ENCODE measurements around the gene SPDEF.

Gene SPDEF

DNA sequence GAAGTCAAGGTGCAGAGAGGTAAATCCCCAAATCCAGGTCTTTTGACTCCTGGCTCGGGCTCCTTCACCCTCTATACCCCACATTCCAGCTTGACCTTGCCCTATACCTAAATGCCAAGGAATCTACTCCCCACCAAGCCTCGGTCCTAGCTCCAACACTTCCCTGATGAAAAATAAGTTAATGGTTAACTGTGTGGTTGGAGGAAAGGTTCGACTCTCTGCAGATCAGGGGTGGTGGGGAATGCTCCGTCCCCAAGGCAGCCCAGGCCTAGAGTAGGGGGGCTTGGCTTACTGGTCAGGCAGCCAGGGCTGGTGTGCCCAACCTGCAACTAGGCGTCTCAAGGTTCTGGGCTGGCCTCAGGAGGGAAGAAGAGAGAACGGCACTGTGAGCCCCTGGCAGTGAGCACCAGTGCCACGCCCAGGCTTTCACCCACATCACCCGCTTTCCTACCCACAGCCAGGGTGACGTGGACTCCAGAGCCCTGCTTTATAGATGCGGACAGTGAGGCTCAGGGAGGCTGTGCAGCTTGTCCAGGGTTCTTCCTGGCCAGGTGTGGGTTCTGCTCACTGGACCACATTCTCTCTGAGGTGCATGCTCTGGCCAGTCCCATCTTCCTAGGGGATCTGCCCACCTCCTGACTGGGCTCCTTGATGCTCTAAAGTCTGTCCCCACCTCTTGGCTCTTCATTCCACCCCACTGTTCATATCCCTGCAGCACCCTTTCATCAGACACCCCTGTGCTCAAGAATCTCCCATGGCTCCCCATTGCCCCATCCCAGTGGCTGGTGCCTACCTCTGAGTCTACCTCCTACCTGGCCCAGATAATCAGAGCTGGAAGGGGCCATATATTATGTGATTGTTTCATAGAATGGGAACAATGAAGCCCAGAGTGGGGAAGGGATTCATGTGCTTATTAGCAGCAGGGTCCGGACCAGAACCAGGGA lies 8.2 kb downstream of the SPDEF start:
- TF ChIP-seq, protein P1, sequence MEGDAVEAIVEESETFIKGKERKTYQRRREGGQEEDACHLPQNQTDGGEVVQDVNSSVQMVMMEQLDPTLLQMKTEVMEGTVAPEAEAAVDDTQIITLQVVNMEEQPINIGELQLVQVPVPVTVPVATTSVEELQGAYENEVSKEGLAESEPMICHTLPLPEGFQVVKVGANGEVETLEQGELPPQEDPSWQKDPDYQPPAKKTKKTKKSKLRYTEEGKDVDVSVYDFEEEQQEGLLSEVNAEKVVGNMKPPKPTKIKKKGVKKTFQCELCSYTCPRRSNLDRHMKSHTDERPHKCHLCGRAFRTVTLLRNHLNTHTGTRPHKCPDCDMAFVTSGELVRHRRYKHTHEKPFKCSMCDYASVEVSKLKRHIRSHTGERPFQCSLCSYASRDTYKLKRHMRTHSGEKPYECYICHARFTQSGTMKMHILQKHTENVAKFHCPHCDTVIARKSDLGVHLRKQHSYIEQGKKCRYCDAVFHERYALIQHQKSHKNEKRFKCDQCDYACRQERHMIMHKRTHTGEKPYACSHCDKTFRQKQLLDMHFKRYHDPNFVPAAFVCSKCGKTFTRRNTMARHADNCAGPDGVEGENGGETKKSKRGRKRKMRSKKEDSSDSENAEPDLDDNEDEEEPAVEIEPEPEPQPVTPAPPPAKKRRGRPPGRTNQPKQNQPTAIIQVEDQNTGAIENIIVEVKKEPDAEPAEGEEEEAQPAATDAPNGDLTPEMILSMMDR (IDR thresholded peaks at IDR 0.05), result no peak

- TF ChIP-seq, protein P1 (IDR thresholded peaks at IDR 0.05), result no peak
Measured at GRCh38 chr6:34546551-34547321, 9.4 kb downstream of the SPDEF start.

DNA sequence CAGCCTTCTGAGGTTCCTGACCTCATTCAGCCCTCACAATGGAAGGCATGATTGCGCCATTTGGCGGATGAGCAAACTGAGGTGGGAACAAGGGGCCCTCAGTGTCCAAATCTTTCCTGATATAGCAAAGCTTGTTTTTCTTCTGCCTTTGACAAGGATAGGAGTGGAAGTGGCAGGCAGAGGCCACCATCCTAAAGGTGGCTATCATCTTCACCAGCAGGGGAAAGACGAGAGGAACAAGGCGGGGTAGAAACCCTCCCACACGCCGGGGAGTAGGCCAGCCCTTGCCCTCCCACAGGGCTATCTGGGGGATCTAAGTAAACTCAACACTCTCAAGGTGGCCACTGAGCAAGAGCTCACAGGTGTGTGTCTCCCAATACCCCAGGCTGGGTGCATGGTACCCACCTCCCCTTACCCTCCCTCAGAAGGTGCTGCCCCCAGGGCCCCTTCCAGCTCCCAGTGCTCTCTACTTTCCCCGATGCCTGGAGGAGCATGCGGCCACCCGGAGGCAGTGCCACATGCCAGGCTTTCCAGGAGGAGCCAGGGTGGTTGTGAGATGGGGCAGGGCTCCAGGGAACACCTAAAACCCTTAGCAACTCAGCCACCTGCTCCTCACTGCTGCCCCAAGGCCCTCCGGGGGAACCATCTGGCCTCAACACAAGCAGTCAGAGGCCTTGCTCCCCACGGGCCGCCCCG lies 11.2 kb downstream of the SPDEF start:
- TF ChIP-seq, protein P1 (IDR thresholded peaks at IDR 0.05), result no peak

DNA sequence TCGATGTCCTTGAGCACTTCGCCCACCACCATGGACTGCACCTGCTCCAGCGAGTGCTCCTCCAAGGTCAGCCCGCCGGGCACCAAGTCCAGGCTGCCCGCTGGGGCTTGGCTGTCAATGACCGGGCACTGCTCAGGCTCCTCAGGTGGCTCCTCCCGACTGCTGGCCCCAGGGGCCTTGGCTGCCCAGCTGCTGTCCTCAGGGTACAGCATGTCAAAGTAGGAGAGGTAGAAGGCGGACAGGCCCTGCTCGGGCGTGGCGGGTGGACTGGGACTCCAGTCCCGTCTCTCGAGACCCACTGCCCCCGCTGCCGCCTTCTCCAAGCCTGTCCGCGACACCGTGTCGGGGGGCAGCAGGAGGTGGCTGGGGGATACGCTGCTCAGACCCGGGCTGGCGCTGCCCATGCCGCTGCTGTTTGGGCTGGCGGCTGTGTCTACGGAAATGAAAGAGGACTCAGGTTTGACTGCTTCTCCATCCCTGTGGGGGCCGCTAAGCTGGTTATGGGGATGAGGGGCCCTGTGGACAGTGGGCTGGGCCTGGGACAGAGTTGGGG lies 12.0 kb downstream of the SPDEF start:
- TF ChIP-seq, protein P1 (IDR thresholded peaks at IDR 0.05), result no peak

DNA sequence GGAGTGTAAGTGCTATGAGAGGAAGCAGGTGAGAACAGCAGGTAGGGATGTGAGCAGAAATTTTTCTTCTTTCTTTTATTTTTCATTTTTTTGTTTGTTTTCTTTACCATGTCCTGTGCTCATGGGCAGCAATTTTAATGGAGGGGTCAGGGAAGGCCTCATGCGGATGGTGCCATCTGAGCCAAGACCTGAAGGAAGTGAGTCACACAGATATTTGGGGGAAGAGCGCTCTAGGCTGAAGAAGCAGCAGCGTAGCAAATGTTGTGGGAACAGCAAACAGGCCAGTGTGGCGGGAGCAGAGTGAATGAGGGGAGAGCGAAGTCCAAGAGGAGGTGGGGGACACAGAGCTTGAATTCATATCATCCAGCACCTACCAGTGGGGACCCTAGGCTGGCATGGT lies 12.7 kb downstream of the SPDEF start:
- TF ChIP-seq, protein P1 (IDR thresholded peaks at IDR 0.05), result no peak

DNA sequence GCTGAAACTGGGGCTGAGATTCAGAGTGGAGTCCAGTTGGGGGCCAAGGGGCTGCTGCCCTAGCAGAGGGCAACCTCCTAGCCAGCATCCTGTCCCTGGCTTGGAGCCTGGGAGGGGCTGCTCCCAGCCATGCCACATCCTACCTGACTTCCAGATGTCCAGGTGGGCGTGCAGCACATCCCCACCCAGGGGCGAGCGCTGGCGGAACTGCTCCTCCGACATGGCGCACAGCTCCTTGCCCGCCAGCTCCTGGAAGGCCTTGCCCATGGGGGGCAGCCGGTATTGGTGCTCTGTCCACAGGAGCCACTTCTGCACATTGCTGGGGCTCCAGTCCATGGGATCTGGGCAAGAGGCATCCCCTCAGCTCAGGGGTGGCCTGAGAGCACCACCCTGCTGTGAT lies 15.3 kb downstream of the SPDEF start:
- TF ChIP-seq, protein P1 (IDR thresholded peaks at IDR 0.05), result no peak

GRCh38 chr6:34540222-34540621 lies 15.9 kb downstream of the SPDEF start:
- TF ChIP-seq, protein P1 (IDR thresholded peaks at IDR 0.05), result no peak

Data from LNCAP (cell line).